ENCODE data around the gene MYZAP. TPM values are rescaled to one million over a fixed set of nuclear protein-coding genes. Genes with fewer than 3 reads are reported as not detected.

Gene MYZAP
- polyA plus RNA-seq, 2 of the 4 experiments (the other 2 are of a cell fraction) = 1.2 to 2.4 TPM

DNA sequence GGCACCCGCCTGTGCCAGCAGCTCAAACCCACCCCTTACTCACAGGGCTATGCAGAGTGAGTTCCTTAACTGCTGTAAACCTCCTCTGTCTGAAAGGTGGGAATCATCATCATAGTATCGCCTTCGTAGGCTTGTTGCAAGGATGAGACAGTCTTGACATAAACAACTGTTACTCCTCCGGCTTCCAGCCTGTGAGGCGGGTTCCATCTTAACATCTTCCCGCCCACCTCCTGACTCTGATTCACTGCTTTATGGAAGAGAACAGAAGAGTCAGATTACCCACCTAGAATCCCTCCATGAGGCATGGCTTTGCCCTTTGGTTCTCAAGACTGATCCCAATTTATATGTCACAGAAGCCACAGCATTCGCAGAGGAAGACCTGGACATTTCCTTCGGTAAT is 136.7 kb downstream of the MYZAP start:
- TF ChIP-seq RARB (CRISPR knock-in tag; IDR thresholded peaks at IDR 0.05) = no peak
- no peak for TF ChIP-seq HOXA7 (CRISPR knock-in tag; IDR thresholded peaks at IDR 0.05)
- TF ChIP-seq NR3C1 (IDR thresholded peaks at IDR 0.05) = no peak
- TF ChIP-seq SMC3 (IDR thresholded peaks at IDR 0.05) = no peak
- TF ChIP-seq FOSL2 (IDR thresholded peaks at IDR 0.05) = no peak
- TF ChIP-seq FOSL2 (CRISPR knock-in tag; IDR thresholded peaks at IDR 0.05) = no peak
- TF ChIP-seq, protein P1, sequence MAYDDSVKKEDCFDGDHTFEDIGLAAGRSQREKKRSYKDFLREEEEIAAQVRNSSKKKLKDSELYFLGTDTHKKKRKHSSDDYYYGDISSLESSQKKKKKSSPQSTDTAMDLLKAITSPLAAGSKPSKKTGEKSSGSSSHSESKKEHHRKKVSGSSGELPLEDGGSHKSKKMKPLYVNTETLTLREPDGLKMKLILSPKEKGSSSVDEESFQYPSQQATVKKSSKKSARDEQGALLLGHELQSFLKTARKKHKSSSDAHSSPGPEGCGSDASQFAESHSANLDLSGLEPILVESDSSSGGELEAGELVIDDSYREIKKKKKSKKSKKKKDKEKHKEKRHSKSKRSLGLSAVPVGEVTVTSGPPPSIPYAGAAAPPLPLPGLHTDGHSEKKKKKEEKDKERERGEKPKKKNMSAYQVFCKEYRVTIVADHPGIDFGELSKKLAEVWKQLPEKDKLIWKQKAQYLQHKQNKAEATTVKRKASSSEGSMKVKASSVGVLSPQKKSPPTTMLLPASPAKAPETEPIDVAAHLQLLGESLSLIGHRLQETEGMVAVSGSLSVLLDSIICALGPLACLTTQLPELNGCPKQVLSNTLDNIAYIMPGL (CRISPR knock-in tag; IDR thresholded peaks at IDR 0.05; ENCODE audit: borderline replicate concordance) = no peak
- no peak for TF ChIP-seq TP53 (CRISPR knock-in tag; IDR thresholded peaks at IDR 0.05)
- TF ChIP-seq HEYL (CRISPR knock-in tag; IDR thresholded peaks at IDR 0.05) = no peak
- TF ChIP-seq, protein P2, sequence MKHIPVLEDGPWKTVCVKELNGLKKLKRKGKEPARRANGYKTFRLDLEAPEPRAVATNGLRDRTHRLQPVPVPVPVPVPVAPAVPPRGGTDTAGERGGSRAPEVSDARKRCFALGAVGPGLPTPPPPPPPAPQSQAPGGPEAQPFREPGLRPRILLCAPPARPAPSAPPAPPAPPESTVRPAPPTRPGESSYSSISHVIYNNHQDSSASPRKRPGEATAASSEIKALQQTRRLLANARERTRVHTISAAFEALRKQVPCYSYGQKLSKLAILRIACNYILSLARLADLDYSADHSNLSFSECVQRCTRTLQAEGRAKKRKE (CRISPR knock-in tag; IDR thresholded peaks at IDR 0.05; ENCODE audit: low read depth) = no peak
- no peak for TF ChIP-seq FOXS1 (CRISPR knock-in tag; IDR thresholded peaks at IDR 0.05)
- TF ChIP-seq KDM5A (IDR thresholded peaks at IDR 0.05) = no peak
- DNase-seq (ENCODE audit: low read depth in 1 of 2, low spot score in 1 of 2) (no peak), FAIRE-seq (no peak), ATAC-seq (no peak)
- Histone ChIP-seq H3K4me2 (no peak overlapping the region), H3K27ac (no peak overlapping the region), H3K4me3 (no peak overlapping the region), H3K4me1 (no peaks in the 10 kb centered on the region), H3K9me3 (no peaks in the 10 kb centered on the region)
- ChIA-PET CTCF (interaction anchor here (2.7 to 14.9 kb wide), 2 partner anchors 18 to 454 kb away, joined by 10 to 197 read pairs; no protein-coding TSS in a partner anchor), POLR2A (no interaction called here)
- 86% methylated on average over 8 of the region's 8 CpGs for WGBS (ENCODE audit: missing lambda C conversion rate)

DNA sequence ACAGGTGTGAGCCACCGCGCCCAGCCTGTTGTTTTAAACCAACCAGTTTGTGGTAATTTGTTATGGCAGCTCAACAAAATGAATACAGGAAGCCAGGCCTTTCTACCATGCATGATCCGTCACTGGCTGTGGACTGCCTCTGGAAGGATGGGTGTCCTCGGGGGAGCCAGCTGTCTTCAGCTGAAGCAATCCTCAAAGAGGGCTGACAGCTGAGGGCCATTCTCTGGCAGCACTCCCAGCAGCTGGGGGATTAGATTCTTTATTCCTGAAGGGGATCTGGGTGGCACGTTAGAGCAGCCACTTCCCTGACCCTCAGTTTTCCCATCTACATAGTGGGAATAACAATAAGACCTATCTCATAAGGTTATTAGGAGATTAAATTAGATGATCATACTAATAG is 139.2 kb downstream of the MYZAP start:
- Histone ChIP-seq H3K4me3 (no peak overlapping the region), H3K4me1 (no peaks in the 10 kb centered on the region), H3K4me2 (no peak overlapping the region), H3K27ac (no peak overlapping the region), H3K9me3 (no peaks in the 10 kb centered on the region)
- TF ChIP-seq ESRRA (IDR thresholded peaks at IDR 0.05; ENCODE audit: borderline replicate concordance, low read length) (no peak), FOXS1 (CRISPR knock-in tag; IDR thresholded peaks at IDR 0.05) (no peak), CBX8 (IDR thresholded peaks at IDR 0.05) (no peak), EHMT2 (IDR thresholded peaks at IDR 0.05; ENCODE audit: low read depth) (no peak), SREBF2 (IDR thresholded peaks at IDR 0.05) (no peak), MYC (IDR thresholded peaks at IDR 0.05; ENCODE audit: borderline replicate concordance, low read length) (no peak), BCL3 (IDR thresholded peaks at IDR 0.05) (no peak), CEBPB (IDR thresholded peaks at IDR 0.05) (no peak), PHF8 (IDR thresholded peaks at IDR 0.05; ENCODE audit: borderline replicate concordance, low read depth) (no peak), NFE2L2 (conservative IDR thresholded peaks at IDR 0.05; ENCODE audit: low read length) (no peak), REST (IDR thresholded peaks at IDR 0.05) (no peak), ZC3H11A (IDR thresholded peaks at IDR 0.05) (no peak), HDAC2 (IDR thresholded peaks at IDR 0.05) (no peak), RFX5 (IDR thresholded peaks at IDR 0.05) (no peak)
- ChIA-PET CTCF (interaction anchor here (1.1 to 14.9 kb wide), 10 partner anchors 10 to 1798 kb away, joined by 3 to 197 read pairs (median 14); no protein-coding TSS in a partner anchor), POLR2A (no interaction called here)
- FAIRE-seq (no peak), DNase-seq (ENCODE audit: low read depth in 1 of 2, low spot score in 1 of 2) (no peak), ATAC-seq (no peak)
- 74% methylated on average over 5 of the region's 5 CpGs for whole genome bisulfite sequencing (ENCODE audit: missing lambda C conversion rate)
